Right hindlimb (tissue), 1 donor: ENCODE results near the gene NINJ2.

Experiments
- DNase-seq: peaks from one replicate; pipeline ENCODE4 v3.0.0-alpha.2; 2018

The NINJ2 gene

DNA sequence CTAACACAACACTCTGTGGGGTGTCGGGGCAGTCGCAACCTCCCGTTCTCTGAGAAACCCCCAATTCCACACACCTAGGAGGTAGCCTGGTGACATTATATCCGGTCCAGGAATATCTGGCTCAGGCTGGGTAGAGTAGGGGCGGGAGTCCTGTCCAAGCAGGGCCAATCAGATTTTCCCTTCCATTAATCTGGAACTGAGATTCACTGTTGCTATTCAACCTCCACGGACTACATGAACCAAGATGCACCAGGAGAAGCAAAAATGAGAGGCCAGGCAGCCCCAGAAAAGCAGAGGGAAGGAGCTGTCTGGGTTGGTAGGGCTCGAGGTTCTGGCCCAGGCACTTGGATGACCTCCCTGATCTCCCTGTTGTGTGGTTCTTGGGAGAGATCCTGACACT lies 51.0 kb downstream of the NINJ2 start:
- DNase-seq: no peak

DNA sequence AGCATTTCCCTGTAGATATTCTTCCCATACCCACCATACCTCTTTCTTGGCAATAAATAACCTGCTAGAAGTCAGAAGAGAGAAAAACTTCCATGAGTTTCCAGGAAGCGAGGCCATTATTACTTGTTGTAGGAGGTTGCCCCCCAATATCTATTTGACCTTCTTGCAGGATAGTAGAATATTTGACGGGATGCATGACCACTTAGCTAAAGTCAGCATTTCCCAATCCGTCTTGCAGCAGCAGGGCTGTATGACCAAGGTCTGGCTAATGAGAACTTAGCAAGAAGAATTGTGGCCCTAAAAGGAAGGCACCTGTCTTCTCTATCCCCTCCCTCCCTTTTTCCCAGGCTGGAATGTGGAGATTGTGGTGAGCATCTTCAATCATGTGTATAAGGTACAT lies 51.5 kb downstream of the NINJ2 start:
- DNase-seq: no peak

DNA sequence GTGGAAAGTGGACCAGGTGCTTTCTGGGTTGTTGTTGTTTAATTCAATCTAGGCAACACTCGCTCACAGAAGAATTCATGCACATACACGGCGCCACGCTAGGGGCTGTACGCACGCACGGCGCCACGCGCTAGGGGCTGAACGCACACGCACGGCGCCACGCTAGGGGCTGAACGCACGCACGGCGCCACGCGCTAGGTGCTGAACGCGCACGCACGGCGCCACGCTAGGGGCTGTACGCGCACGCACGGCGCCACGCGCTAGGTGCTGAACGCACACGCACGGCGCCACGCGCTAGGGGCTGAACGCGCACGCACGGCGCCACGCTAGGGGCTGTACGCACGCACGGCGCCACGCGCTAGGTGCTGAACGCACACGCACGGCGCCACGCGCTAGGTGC lies 54.3 kb downstream of the NINJ2 start:
- DNase-seq: no peak

DNA sequence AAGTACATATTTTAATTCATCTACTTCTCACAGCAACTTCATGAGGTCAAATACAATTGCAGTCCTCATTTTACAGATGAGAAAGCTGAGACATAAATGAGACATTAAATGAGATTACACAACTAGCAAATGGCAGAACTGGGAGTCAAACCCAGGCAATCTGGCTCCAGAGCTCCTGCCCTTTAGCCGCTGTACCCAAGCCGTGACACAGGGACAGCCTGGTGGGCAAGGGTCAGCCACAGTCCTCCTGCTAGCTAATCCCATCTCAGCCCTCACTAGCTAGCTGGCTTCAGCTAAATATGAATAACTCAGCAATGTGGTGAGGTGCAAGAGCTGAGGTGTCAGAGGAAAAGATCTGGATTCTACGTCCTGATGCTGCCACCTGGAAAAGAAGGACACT lies 54.8 kb downstream of the NINJ2 start:
- no peak for DNase-seq

- DNase-seq: peak; percentile 71
Observed at GRCh38 chr12:607541-608001, 55.7 kb downstream of the NINJ2 start.

DNA sequence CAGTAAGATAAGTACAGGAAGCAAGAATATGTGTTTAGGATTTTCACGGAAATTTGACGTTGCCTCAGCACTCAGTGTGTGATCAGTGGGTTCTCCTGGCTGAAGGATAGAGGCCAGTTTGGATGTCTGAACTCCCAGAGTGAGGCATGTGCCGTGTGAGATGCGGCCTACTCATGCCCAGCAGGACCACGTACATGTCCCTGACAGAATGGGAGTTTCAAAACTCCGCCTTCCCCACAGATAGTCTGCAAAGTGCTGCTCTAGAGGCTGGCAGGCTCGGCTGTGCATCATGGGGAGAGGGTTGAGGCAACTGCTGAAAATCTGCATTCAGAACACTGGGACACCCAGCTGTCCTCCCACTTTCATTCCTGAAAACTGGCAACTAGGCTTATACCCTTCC lies 58.3 kb downstream of the NINJ2 start:
- DNase-seq: no peak

DNA sequence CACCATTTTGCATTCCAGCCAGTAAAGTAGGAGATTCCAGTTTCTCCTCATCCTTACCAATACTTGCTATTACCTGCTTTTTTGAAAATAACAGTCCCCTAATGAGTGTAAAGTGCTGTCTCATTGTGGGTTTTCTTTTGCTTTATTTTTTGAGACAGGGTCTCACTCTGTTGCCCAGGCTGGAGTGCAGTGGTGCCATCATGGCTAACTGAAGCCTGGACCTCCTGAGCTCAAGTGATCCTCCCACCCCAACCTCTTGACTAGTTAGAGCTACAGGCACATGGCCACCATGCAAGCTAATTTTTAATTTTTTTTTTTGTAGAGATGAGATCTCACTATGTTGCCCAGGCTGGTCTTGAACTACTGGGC lies 60.6 kb downstream of the NINJ2 start:
- DNase-seq: no peak

- no peak for DNase-seq
Observed at GRCh38 chr12:601976-602699, 61.1 kb downstream of the NINJ2 start.

DNA sequence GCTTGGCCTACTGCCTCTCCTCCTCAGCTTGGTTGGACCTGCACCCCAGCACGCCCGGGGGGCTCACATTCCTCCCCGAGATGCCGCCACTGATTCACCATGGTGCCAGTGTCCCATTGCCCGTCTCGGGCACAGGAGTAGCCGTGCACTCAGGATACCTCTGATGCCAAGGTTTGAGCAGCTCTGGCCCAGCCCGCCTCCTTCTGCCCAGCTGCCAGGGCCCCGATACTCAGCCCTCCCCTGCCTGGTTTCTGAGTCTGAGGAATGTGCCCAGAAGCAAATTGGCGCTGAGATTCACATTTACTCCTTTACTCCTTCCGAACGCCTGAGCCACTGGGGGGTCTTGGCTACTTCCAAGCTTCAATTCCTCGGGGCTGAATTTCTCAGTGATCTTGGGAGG lies 63.5 kb downstream of the NINJ2 start:
- DNase-seq: no peak

DNA sequence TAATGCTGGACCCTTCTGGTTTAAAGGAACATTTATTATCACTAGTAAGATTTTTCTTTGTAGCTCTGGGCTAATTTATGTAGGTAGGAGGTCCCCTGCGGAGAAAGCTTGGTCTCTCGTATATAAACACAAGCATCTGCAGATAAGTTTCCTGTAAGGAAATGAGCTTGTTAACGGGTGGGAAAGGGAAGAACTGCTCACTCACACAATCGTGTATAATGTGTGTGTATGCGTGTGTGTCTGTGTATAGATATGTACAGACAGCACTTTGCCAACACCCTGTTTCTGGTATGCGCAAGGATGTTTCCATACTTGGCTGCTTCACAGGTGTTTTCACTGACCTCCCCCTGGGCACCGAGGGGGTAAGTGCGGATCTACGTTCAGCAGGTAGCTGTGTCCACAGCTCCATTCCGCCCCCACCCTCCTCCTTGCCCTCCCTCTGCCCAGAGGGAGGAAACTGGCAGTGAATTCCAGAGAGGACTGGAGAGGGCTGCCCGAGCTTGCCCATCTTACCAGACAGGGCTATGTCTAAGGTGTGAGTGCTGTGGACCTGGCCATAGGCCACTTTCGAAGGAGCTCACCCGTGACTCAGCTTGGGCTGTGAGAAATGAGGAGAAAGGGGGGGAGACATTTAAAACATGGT lies 65.2 kb downstream of the NINJ2 start:
- no peak for DNase-seq

DNA sequence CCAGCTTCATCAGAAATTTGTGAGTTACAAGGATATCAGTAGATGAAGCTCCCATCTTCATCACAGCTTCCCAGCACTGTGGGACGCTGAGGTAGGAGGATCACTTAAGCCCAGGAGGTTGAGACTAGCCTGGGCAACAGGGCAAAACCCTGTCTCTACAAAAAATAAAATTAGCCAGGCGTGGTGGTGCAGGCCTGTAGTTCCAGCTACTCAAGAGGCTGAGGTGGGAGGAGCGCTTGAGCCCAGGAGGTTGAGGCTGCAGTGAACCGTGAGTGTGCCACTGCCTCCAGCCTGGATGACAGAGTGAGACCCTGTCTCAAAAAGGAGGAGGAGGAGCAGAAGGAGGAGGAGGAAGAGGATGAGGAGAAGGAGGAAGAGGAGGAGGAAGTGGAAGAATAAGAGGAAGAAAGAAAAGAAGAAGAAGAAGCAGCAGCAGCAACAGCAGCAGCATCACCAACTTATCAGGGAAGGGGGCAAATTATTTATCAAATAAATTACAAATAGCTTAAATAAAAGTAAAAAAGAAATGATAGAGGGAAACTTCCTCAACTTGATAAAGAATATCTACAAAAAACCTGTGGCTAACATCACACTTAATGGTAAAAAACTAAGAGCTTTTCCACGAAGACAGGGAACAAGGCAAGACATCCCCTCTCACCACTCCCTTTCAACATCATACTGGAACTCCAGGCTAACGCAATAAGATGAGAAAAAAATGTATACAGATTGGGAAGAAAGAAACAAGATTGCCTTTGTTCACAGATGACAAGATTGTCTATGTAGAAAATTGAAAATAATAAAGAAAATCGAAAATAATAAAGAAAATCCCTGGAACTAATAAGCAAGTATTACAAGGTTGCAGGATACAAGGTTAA lies 69.6 kb downstream of the NINJ2 start:
- no peak for DNase-seq

DNA sequence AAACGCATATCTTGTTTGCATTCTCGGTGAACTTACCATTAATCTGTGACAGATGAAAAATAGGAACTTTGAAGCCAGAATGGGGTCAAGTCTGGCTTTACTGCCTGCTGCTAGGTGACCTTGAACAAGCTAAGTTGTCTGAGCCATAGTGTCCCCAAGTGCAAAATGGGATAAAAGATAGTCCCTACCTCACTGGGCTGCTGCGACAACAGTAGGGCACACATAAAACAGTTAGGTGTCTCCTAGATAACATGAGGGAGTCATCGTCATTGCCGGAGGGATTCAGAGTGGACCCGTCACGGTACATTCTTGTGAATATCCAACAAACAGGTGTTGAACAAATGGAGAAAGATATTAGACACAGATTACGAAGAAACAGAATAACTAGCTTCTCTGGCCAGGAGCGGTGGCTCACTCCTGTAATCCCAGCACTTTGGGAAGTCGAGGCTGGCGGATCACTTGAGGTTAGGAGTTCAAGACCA lies 71.2 kb downstream of the NINJ2 start:
- DNase-seq: no peak

DNA sequence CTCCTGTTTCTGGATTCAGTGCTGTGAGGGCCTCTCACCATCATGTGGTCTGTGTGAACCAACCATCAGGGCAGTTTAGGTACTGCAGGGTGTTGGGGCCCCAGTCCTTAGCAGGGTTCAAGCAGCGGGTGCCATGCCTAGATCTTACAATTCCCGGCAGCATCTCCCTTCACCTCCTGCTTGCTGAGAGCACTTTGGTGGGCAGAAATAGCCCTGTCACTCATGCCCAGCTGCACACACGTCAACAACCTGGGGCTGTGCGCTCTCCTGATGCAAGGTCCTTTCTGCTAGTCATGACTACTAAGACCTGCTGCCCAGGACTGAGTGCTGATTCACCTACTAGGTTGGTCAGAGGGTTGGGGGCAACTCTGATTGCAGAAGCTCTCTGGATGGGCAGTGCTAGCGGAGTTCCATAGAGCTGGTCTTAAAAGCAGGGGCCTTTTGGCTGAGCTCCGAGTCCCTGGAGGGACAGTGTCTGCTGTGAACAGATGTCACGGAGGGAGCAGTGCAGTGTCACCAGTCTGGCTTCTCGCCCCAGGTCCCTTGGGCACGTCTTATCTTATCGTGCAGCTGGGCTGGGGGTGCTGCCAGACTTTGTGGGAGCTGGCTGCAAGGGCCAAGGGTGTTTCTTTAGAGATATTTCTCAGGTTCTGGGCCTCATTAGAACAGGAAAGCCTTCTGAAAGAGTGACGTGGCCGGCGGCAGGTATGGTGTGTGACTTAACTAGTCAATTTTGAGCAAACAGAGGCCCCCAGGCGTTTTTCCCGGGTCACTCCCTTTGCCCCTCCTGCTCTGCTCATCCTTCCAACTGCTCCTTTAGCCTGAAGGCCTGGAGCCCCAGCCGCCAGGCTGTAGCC lies 71.8 kb downstream of the NINJ2 start:
- no peak for DNase-seq

GRCh38 chr12:590206-590750 lies 73.0 kb downstream of the NINJ2 start:
- no peak for DNase-seq

- DNase-seq: no peak
Observed at GRCh38 chr12:588646-589045, 74.6 kb downstream of the NINJ2 start.

- no peak for DNase-seq
Observed at GRCh38 chr12:588024-588322, 75.3 kb downstream of the NINJ2 start.

GRCh38 chr12:587132-588023 lies 75.9 kb downstream of the NINJ2 start:
- no peak for DNase-seq

GRCh38 chr12:586318-587071 lies 76.8 kb downstream of the NINJ2 start:
- no peak for DNase-seq

GRCh38 chr12:585062-586061 lies 77.9 kb downstream of the NINJ2 start:
- no peak for DNase-seq
